HG03521 (cell line): ENCODE data around the gene ANTKMT.

Experiments used
- ATAC-seq: cut with Tn5 transposase; IDR thresholded peaks from one replicate; pipeline ENCODE4 v1.9.1; 2021; ENCODE audit warnings: mild to moderate bottlenecking, moderate library complexity; ENCODE audit not compliant: unreplicated experiment

The ANTKMT gene

GRCh38 chr16:695355-696089 is 25.4 kb upstream of the ANTKMT start:
- no peak for ATAC-seq

- no peak for ATAC-seq
Measured at GRCh38 chr16:698911-699671, 21.9 kb upstream of the ANTKMT start.

- ATAC-seq, result no peak
Measured at GRCh38 chr16:700684-701584, 20.0 kb upstream of the ANTKMT start.

GRCh38 chr16:702341-702740 is 18.6 kb upstream of the ANTKMT start:
- ATAC-seq, result no peak

- ATAC-seq, result no peak
Measured at GRCh38 chr16:703406-703805, 17.5 kb upstream of the ANTKMT start.

- ATAC-seq, result no peak
Measured at GRCh38 chr16:704047-704446, 16.9 kb upstream of the ANTKMT start.

GRCh38 chr16:704552-705380 is 16.2 kb upstream of the ANTKMT start:
- no peak for ATAC-seq

GRCh38 chr16:705431-706188 is 15.3 kb upstream of the ANTKMT start, which contains the start of gene FBXL16:
Gene FBXL16 (minus strand): TSS chr16:705801. CDS start chr16:697405, 8,396 bp downstream.
- no peak for ATAC-seq

GRCh38 chr16:706189-707061 is 14.5 kb upstream of the ANTKMT start:
- no peak for ATAC-seq

GRCh38 chr16:707062-707538 is 13.8 kb upstream of the ANTKMT start:
- ATAC-seq, result no peak

- no peak for ATAC-seq
Measured at GRCh38 chr16:708019-708418, 12.9 kb upstream of the ANTKMT start.

- ATAC-seq, result no peak
Measured at GRCh38 chr16:708959-709358, 12.0 kb upstream of the ANTKMT start.

GRCh38 chr16:709566-710499 is 11.1 kb upstream of the ANTKMT start:
- ATAC-seq, result no peak

- ATAC-seq, result no peak
Measured at GRCh38 chr16:710500-711075, 10.4 kb upstream of the ANTKMT start.

GRCh38 chr16:711084-711483 is 9.9 kb upstream of the ANTKMT start:
- ATAC-seq, result no peak

- no peak for ATAC-seq
Measured at GRCh38 chr16:711548-712320, 9.2 kb upstream of the ANTKMT start.
